HEK293 (cell line): Measurements from ENCODE around the gene DMD.

Experiments
- TCF7L2 ChIP-seq: IDR thresholded peaks from 2 replicates; pipeline ENCODE4 v1.6.1; 2011; ENCODE audit warnings: low read depth, mild to moderate bottlenecking, inconsistent platforms, low read length, moderate library complexity, borderline replicate concordance
- ZBTB1 ChIP-seq: fragments of 450-650 bp; formaldehyde crosslinking; IDR thresholded peaks from 2 replicates; pipeline ENCODE4 v1.5.1; 2016; ENCODE audit warnings: missing biosample characterization, missing genetic modification characterization
- ZBTB7A ChIP-seq: fragments of 450-650 bp; formaldehyde crosslinking; IDR thresholded peaks from 2 replicates; pipeline ENCODE4 v1.5.1; 2016; ENCODE audit warnings: low read depth, missing biosample characterization, missing genetic modification characterization
- ZNF121 ChIP-seq: fragments of 450-650 bp; formaldehyde crosslinking; IDR thresholded peaks from 2 replicates; pipeline ENCODE4 v1.5.1; 2016; ENCODE audit warnings: missing biosample characterization, missing genetic modification characterization
- ZNF140 ChIP-seq: fragments of 450-650 bp; formaldehyde crosslinking; IDR thresholded peaks from 2 replicates; pipeline ENCODE4 v1.5.1; 2016; ENCODE audit warnings: missing biosample characterization, missing genetic modification characterization
- ZNF24 ChIP-seq: fragments of 450-650 bp; formaldehyde crosslinking; IDR thresholded peaks from 2 replicates; pipeline ENCODE4 v1.5.1; 2016; ENCODE audit warnings: missing biosample characterization, missing genetic modification characterization
- TF ChIP-seq, protein P1 (sequence below): fragments of 450-650 bp; formaldehyde crosslinking; conservative IDR thresholded peaks from 2 replicates; pipeline ENCODE4 v1.5.1; 2016; ENCODE audit warnings: low read depth, missing biosample characterization, missing genetic modification characterization
- TF ChIP-seq, protein P2 (sequence below): fragments of 450-650 bp; formaldehyde crosslinking; IDR thresholded peaks from 2 replicates; pipeline ENCODE4 v1.5.1; 2016; ENCODE audit warnings: missing biosample characterization, missing genetic modification characterization

DNA sequence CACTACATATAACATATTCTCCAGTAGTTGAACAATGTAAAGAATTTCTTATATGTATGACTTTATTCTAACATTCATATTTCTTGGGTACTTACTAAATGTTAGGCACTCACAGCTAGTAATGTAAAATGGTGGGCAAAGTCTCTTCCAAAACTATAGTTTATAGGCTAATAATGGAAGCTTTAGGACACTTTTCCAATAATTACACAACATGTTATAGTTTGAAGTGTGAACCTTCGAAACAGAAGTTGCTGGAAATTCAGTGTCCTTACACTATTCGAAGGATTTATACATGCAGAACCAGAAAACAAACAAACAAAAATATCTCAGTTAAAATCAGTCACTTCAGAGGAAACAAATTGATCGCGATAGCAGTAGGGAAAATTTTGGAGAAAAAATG is 212.6 kb downstream of the DMD start:
- TF ChIP-seq, protein P1, sequence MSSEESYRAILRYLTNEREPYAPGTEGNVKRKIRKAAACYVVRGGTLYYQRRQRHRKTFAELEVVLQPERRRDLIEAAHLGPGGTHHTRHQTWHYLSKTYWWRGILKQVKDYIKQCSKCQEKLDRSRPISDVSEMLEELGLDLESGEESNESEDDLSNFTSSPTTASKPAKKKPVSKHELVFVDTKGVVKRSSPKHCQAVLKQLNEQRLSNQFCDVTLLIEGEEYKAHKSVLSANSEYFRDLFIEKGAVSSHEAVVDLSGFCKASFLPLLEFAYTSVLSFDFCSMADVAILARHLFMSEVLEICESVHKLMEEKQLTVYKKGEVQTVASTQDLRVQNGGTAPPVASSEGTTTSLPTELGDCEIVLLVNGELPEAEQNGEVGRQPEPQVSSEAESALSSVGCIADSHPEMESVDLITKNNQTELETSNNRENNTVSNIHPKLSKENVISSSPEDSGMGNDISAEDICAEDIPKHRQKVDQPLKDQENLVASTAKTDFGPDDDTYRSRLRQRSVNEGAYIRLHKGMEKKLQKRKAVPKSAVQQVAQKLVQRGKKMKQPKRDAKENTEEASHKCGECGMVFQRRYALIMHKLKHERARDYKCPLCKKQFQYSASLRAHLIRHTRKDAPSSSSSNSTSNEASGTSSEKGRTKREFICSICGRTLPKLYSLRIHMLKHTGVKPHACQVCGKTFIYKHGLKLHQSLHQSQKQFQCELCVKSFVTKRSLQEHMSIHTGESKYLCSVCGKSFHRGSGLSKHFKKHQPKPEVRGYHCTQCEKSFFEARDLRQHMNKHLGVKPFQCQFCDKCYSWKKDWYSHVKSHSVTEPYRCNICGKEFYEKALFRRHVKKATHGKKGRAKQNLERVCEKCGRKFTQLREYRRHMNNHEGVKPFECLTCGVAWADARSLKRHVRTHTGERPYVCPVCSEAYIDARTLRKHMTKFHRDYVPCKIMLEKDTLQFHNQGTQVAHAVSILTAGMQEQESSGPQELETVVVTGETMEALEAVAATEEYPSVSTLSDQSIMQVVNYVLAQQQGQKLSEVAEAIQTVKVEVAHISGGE, result no peak
- TF ChIP-seq ZBTB7A (tag by site-specific recombination) (no peak), ZNF121 (no peak), ZBTB1 (tag by site-specific recombination) (no peak), ZNF24 (tag by site-specific recombination) (no peak), ZNF140 (no peak), TCF7L2 (no peak)
- TF ChIP-seq, protein P2, sequence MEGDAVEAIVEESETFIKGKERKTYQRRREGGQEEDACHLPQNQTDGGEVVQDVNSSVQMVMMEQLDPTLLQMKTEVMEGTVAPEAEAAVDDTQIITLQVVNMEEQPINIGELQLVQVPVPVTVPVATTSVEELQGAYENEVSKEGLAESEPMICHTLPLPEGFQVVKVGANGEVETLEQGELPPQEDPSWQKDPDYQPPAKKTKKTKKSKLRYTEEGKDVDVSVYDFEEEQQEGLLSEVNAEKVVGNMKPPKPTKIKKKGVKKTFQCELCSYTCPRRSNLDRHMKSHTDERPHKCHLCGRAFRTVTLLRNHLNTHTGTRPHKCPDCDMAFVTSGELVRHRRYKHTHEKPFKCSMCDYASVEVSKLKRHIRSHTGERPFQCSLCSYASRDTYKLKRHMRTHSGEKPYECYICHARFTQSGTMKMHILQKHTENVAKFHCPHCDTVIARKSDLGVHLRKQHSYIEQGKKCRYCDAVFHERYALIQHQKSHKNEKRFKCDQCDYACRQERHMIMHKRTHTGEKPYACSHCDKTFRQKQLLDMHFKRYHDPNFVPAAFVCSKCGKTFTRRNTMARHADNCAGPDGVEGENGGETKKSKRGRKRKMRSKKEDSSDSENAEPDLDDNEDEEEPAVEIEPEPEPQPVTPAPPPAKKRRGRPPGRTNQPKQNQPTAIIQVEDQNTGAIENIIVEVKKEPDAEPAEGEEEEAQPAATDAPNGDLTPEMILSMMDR, result no peak
